ENCODE measurements around the gene UBE2G1.
"Not testable (repeated sequence)": the region's sequence is repeated elsewhere in the genome, so short reads cannot be mapped to it uniquely, and the experiment has no call there.

Gene UBE2G1, protein sequence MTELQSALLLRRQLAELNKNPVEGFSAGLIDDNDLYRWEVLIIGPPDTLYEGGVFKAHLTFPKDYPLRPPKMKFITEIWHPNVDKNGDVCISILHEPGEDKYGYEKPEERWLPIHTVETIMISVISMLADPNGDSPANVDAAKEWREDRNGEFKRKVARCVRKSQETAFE

DNA sequence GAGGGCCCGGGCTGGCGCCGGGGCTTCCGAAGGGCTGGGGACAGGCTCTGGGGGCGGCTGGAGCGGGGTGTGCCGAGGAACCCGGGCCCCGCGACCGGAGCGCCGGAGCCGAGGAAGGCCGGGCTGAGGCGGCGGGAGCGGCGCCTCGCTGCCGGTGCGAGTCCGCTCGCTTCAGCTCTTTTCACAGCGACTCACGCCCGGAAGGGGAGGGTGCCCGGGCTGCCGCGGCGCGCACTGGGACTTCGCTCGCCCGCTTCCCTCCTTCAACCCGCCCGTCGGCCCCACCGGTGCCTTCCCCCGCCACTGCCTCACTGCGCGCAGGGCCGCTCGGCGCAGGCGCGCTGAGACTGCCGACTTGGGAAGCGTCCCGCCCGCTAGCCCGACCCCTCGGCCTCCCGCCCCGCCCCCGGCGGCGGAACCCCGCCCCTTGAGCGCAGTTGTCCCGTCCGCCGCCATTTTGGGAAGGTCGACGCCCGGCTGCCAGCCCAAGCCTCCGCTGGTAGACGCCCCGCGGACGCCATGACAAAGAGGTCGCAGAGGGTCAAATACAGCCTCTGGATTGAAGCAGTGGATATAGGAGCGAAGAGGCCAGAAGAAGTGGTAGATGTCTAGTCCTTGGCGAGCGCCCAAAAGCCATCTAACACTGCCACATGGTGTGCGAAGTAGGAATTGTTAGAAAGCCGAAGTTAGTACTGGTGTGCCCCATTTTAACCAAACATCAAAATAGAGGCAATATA is at the start of gene UBE2G1:
UBE2G1 (minus strand) TSS at position 349 of the 737 bp plus-strand sequence. CDS start 359 bp downstream, outside the sequence.
- DNase-seq = peak; percentile 99

DNA sequence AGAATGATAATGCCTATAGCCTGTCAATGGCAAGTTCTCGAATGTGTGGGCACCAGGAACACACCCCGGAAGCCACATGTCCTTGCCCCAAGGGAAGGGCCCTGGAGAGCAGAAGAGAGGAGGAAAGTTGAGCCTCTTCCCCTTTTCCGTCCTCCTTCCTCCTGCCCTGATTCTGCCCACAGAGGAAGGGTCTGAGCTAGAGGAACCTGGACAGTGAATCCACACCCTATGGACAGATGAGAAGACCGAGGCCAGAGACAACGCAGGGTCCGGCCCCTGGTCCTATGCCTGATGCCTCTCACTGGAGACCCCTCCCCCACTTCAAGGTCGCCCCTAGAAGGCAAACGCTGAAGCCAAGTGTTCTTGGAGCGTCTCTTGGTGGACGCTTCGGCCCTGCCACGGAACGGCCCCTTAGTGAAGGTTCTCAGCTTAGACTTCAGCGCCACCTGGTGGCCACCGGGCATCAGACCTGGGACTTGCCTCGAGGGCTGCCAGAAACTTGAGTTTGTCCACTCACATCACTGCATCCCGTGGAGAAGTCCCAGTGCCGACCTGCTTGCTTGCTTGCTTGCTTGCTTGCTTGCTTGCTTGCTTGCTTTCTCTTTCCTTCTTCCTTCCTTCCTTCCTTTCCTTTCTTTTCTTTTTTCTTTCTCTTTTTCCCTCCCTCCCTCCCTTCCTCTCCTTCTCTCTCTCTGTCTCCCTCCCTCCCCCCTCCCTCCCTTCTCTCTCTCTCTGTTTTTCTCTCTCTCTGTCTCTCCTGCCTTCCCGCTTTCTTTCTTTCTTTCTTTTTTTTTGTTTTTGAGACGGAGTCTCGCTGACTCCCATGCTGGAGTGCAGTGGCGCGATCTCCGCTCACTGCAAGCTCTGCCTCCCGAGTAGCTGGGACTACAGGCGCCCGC is 46.7 kb upstream of the UBE2G1 start:
- DNase-seq = peak; percentile 95

- DNase-seq = no peak
Measured at GRCh38 chr17:4411201-4411600, 44.7 kb upstream of the UBE2G1 start.

GRCh38 chr17:4409659-4410058 is 43.2 kb upstream of the UBE2G1 start:
- DNase-seq = no peak

GRCh38 chr17:4407851-4408250 is 41.4 kb upstream of the UBE2G1 start:
- no peak for DNase-seq

GRCh38 chr17:4407216-4407615 is 40.7 kb upstream of the UBE2G1 start:
- no peak for DNase-seq

DNA sequence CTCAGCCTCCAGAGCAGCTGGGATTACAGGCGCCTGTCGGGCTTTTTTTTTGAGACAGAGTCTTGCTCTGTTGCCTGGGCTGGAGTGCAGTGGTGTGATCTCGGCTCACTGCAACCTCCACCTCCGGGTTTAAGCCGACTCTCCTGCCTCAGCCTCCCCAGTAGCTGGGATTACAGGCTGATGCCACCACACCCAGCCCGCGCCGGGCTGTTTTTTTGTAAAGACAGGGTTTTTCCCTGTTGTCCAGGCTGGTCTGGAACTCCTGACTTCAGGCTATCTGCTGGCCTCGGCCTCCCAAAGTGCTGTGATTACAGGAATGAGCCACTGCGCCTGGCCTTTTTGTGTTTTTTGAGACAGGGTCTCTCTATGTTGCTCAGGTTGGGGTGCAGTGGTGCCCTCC is 39.9 kb upstream of the UBE2G1 start:
- no peak for DNase-seq

GRCh38 chr17:4405699-4406098 is 39.2 kb upstream of the UBE2G1 start:
- DNase-seq = no peak

- DNase-seq = no peak
Measured at GRCh38 chr17:4405038-4405669, 38.7 kb upstream of the UBE2G1 start.

- DNase-seq = no peak
Measured at GRCh38 chr17:4397840-4398239, 31.4 kb upstream of the UBE2G1 start.

GRCh38 chr17:4395111-4395478 is 28.6 kb upstream of the UBE2G1 start:
- DNase-seq = no peak

DNA sequence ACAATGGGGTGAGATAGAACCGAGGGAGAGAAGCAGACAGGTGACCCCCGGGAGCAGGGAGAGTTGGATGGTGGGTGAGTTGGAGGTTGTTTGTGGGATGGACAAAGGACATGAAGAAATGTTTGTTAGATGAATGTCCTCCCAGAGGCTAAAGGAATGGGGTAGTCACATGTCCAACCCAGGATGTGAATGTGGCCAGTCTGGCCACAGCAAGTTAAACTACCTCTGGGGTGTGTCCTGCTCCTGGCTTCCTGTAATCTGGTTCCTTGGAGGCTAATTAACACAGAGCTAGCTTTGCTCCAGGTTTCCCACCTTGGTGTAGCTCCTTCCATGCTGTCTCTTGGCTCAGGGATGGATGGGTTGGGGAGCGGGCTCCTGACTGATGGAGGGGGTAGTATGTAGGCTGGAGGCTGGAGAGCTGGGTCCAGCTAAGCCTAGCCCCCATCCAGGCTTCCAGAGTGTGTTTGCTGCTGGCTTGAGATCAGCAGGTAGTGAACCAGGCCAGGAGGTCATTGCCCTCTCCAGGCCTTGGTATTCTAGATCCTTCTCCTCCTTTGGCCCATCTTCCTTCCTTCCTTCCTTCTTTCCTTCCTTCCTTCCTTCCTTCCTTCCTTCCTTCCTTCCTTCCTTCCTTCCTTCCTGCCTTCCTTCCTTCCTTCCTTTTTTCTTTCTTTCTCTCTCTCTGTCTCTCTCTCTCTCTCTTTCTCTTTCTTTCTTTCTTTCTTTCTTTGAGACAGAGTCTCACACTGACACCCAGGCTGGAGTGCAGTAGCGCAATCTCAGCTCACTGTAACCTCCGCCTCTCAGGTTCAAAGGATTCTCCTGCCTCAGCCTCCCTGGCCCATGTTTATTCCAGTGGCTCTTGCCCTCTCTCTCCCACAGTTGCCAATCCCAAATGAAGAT is 28.0 kb upstream of the UBE2G1 start:
- DNase-seq = no peak

DNA sequence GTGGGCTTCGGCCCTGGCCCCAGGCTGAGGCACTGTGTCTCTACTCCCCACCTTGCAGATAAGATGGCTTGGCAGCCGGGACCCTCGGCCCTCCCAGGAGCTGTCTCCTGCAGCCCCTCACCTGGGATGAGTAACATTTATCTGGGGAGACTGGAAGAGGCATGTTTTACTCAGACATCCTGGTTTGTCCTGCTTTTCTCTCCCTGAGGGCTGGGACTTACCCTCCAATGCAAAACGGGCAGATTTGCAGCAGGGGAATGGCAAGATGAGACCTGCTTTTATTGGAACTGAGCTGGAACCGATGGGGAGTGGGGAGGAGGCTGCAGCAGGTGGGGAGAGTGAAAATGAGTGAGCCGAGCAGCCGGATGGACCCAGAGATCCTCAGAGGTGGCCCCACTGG is 27.3 kb upstream of the UBE2G1 start:
- DNase-seq = no peak

DNA sequence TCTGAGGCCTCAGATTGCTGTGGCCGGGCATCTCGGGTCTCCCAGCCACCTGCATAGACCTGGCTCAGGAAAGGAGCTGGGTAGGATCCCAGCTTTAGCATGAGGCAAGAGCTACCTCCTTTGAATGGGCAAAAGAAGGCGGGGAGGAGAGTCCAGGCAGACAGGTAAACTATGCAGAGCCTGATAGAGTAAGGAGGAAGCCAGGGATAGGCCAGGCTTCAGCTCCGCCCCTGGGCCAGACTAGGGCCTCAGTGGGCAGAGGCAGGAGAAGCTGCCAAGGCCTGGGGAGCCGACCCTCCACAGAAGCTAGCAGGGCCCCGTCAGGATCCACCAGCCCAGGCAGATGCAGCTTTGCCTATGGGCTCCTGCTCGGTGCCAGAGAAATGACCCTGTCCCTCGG is 22.6 kb upstream of the UBE2G1 start:
- DNase-seq = no peak

DNA sequence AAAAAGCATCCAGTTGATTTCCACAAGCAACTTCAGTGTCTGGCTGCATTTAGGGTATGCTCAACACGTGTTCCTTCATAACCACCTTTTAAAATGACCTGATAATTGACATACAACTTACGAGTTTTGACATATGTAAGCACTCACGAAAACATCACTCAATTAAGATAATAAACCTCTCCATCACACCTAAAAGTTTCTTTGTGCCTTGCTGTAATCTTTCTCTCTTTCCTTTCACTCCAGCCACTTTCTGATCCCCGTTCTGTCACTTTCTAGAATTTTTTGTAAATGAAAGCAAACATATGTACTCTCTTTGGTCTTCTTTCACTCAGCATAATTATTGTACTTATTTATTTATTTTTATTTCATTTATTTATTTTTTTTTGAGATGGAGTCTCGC is 20.7 kb upstream of the UBE2G1 start:
- no peak for DNase-seq

- DNase-seq = no peak
Measured at GRCh38 chr17:4386406-4386805, 19.9 kb upstream of the UBE2G1 start.

DNA sequence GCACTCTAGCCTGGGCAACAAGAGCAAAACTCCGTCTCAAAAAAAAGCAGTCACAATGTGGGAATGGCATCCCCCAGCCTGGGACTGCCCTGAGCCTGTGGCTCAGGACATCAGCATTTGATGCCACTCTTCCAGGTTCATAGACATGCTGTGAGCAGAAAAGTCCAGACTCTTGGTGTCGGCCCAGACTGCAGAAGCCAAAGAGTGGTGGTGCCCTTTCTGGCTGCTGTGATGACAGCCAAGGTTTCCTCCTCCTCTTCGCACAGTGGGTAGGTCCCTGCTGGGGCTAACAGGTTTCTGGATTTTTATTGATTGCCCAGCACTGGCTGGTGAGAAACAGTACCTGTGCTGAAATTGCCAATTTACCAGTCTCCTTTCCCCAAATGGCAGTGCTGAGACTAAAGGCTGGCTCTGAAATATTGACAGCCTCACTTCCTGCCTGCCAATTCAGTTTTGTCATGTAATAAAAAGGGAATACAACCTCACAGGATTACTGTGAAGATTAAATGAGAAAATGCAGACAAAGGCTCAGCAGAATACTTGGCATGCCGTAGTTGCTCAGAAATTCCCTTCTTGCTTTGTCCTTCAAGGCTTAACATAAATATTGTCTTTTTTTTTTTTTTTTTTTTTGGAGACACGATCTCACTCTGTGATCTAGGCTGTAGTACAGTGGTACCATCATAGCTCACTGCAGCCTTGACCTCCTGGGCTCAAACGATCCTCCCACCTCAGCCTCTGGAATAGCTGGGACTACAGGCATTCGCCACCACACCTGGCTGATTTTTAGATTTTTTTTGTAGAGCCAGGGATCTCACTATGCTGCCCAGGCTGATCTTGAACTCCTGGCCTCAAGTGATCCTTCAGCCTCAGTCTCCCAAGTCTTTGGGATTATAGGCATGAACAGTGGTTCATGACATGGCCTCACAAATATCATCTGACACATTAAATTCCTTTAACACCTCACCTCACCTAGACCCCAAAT is 15.5 kb upstream of the UBE2G1 start:
- DNase-seq = no peak

GRCh38 chr17:4378626-4379025 is 12.2 kb upstream of the UBE2G1 start:
- DNase-seq = no peak

GRCh38 chr17:4377247-4377646 is 10.8 kb upstream of the UBE2G1 start:
- DNase-seq = not testable (repeated sequence)

GRCh38 chr17:4375796-4376440 is 9.4 kb upstream of the UBE2G1 start:
- not testable (repeated sequence) for DNase-seq
